Inferior parietal cortex (tissue), 1 donor: ENCODE results near the gene CDC42SE2.
A peak's percentile ranks its signal among the peaks of the same experiment; 100 is the strongest.
"Not testable (repeated sequence)": the region's sequence is repeated elsewhere in the genome, so short reads cannot be mapped to it uniquely, and the experiment has no call there.

Experiments
- DNase-seq: peaks from one replicate; pipeline ENCODE4 v3.0.0-alpha.2; 2016; ENCODE audit errors: extremely low spot score

The CDC42SE2 gene

GRCh38 chr5:131318455-131318854, 54.6 kb downstream of the CDC42SE2 start:
- DNase-seq = no peak

GRCh38 chr5:131321066-131321465, 57.2 kb downstream of the CDC42SE2 start:
- no peak for DNase-seq

- DNase-seq = no peak
Measured at GRCh38 chr5:131322926-131323325, 59.1 kb downstream of the CDC42SE2 start.

- DNase-seq = no peak
Measured at GRCh38 chr5:131323378-131323777, 59.5 kb downstream of the CDC42SE2 start.

GRCh38 chr5:131324303-131324702, 60.5 kb downstream of the CDC42SE2 start:
- peak; percentile 70 for DNase-seq

- DNase-seq = no peak
Measured at GRCh38 chr5:131328536-131329285, 64.9 kb downstream of the CDC42SE2 start.

- DNase-seq = no peak
Measured at GRCh38 chr5:131329286-131329560, 65.4 kb downstream of the CDC42SE2 start.

- DNase-seq = no peak
Measured at GRCh38 chr5:131330031-131330430, 66.2 kb downstream of the CDC42SE2 start.

- DNase-seq = not testable (repeated sequence)
Measured at GRCh38 chr5:131335756-131336155, 71.9 kb downstream of the CDC42SE2 start.

GRCh38 chr5:131336801-131337200, 72.9 kb downstream of the CDC42SE2 start:
- not testable (repeated sequence) for DNase-seq

GRCh38 chr5:131337240-131338050, 73.6 kb downstream of the CDC42SE2 start:
- DNase-seq = not testable (repeated sequence)

GRCh38 chr5:131338051-131338453, 74.2 kb downstream of the CDC42SE2 start:
- DNase-seq = no peak

- DNase-seq = not testable (repeated sequence)
Measured at GRCh38 chr5:131344288-131344687, 80.4 kb downstream of the CDC42SE2 start.

- DNase-seq = not testable (repeated sequence)
Measured at GRCh38 chr5:131346204-131346603, 82.4 kb downstream of the CDC42SE2 start.

GRCh38 chr5:131353991-131354390, 90.1 kb downstream of the CDC42SE2 start:
- DNase-seq = no peak

GRCh38 chr5:131355971-131356528, 92.2 kb downstream of the CDC42SE2 start:
- no peak for DNase-seq

- no peak for DNase-seq
Measured at GRCh38 chr5:131356619-131357018, 92.8 kb downstream of the CDC42SE2 start.

GRCh38 chr5:131357739-131358561, 94.1 kb downstream of the CDC42SE2 start:
- no peak for DNase-seq

- no peak for DNase-seq
Measured at GRCh38 chr5:131361677-131362315, 97.9 kb downstream of the CDC42SE2 start.

GRCh38 chr5:131363811-131364506, 100.1 kb downstream of the CDC42SE2 start:
- no peak for DNase-seq

- no peak for DNase-seq
Measured at GRCh38 chr5:131364507-131365050, 100.7 kb downstream of the CDC42SE2 start.
